ENCODE results near the gene OR2L8.

Gene OR2L8

DNA sequence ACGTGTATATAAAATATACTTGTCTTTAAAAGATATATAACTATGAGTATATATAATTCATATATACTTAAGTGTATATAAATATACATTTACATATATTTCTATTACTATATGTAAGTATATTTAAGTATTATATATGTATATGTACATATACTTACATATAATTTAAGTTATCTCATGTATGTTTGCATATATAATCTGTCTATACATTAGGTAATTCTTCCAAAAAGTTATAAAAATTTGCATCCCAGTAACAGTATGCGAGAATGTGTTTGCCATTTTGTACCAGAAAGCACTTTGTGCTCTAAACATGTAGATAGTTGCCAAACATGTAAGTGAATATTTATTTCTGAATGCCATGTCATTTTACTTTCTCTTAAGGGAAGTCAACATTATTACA lies 16.3 kb downstream of the OR2L8 start, which contains the start of gene OR2AK2:
Gene OR2AK2, plus strand, starts transcription at position 301 of the 400 bp plus-strand sequence. CDS start 144 bp downstream, outside the sequence.
- H3K79me2 ChIP-seq (ENCODE audit: low read length) = no peaks in the 10 kb centered on the region
- no peak within 1 kb of the TSS for H3K4me3 ChIP-seq (ENCODE audit: low read length)
- no peaks in the 10 kb centered on the region for H3K9me3 ChIP-seq (replicated peaks; ENCODE audit: insufficient read depth, low read length)
- no peak for DNase-seq
- H3K4me1 ChIP-seq (ENCODE audit: low read length) = no peaks in the 10 kb centered on the region
- H3K27ac ChIP-seq (ENCODE audit: low read length) = no peak within 1 kb of the TSS
- no peaks in the 10 kb centered on the region for H4K20me1 ChIP-seq (ENCODE audit: insufficient read depth, low read length)
- no peak within 1 kb of the TSS for H3K4me2 ChIP-seq (ENCODE audit: low read depth, low read length)
- no peaks in the 10 kb centered on the region for H3K27me3 ChIP-seq (replicated peaks; ENCODE audit: insufficient read depth, low read length)
- no peak within 1 kb of the TSS for H2AFZ ChIP-seq (ENCODE audit: low read length)
- no peaks in the 10 kb centered on the region for H3K36me3 ChIP-seq (replicated peaks; ENCODE audit: insufficient read depth, low read length)
- H3K9me2 ChIP-seq (replicated peaks; ENCODE audit: insufficient read depth, low read length) = no peaks in the 10 kb centered on the region
- no peak within 1 kb of the TSS for H3K9ac ChIP-seq (ENCODE audit: low read length)
- H3F3A ChIP-seq (ENCODE audit: insufficient read depth, low read length) = no peaks in the 10 kb centered on the region
- no peak for TF ChIP-seq EZH2 (optimal IDR thresholded peaks at IDR 0.05; ENCODE audit: low read depth, low read length)
- TF ChIP-seq, protein P1, sequence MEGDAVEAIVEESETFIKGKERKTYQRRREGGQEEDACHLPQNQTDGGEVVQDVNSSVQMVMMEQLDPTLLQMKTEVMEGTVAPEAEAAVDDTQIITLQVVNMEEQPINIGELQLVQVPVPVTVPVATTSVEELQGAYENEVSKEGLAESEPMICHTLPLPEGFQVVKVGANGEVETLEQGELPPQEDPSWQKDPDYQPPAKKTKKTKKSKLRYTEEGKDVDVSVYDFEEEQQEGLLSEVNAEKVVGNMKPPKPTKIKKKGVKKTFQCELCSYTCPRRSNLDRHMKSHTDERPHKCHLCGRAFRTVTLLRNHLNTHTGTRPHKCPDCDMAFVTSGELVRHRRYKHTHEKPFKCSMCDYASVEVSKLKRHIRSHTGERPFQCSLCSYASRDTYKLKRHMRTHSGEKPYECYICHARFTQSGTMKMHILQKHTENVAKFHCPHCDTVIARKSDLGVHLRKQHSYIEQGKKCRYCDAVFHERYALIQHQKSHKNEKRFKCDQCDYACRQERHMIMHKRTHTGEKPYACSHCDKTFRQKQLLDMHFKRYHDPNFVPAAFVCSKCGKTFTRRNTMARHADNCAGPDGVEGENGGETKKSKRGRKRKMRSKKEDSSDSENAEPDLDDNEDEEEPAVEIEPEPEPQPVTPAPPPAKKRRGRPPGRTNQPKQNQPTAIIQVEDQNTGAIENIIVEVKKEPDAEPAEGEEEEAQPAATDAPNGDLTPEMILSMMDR (IDR thresholded peaks at IDR 0.05; ENCODE audit: low read length) = no peak
- no peak for TF ChIP-seq EZH2phosphoT487 (IDR thresholded peaks at IDR 0.05; ENCODE audit: low read length)

DNA sequence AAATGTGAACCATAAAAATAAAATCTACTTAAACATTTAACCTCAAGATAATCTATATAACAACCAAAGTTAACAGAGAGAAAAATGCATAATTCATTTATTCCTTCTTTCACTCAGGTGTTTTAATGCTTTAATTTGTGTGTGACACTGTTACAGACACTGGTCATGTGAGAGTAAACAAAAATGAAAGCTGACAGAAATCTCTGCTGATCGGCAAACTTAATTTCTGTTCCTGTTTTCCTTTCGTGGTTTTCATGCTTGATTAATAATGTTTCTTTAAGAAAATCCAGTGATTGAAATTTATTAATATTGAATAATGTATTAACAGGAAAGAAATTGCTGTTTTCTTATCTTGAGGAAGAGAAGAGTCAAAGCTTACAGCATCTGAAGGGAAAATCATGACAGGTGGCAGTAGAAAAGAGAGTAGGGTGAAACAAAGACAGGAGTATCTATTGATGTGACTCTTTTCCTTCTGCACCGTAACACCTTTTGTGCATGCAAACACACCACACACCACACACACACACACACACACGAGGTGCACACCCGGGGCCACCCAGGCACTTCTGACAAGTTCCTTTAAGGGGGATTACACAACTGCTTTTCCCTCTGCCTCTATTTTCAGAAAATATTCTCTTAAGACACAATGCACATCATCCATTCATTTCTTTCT lies 18.0 kb downstream of the OR2L8 start:
- peak overlapping the region; percentile 64 for H3K4me2 ChIP-seq (ENCODE audit: low read depth, low read length)
- no peaks in the 10 kb centered on the region for H3K79me2 ChIP-seq (ENCODE audit: low read length)
- no peaks in the 10 kb centered on the region for H4K20me1 ChIP-seq (ENCODE audit: insufficient read depth, low read length)
- TF ChIP-seq EZH2phosphoT487 (IDR thresholded peaks at IDR 0.05; ENCODE audit: low read length) = no peak
- TF ChIP-seq, protein P1 (IDR thresholded peaks at IDR 0.05; ENCODE audit: low read length) = no peak
- H2AFZ ChIP-seq (ENCODE audit: low read length) = peak overlapping the region; percentile 51
- H3K27ac ChIP-seq (ENCODE audit: low read length) = no peak overlapping the region
- H3K9ac ChIP-seq (ENCODE audit: low read length) = no peak overlapping the region
- no peaks in the 10 kb centered on the region for H3K4me1 ChIP-seq (ENCODE audit: low read length)
- H3K9me2 ChIP-seq (replicated peaks; ENCODE audit: insufficient read depth, low read length) = no peaks in the 10 kb centered on the region
- H3K4me3 ChIP-seq (ENCODE audit: low read length) = peak overlapping the region; percentile 51
- H3K36me3 ChIP-seq (replicated peaks; ENCODE audit: insufficient read depth, low read length) = no peaks in the 10 kb centered on the region
- no peaks in the 10 kb centered on the region for H3K27me3 ChIP-seq (replicated peaks; ENCODE audit: insufficient read depth, low read length)
- peak; percentile 28 for DNase-seq
- no peaks in the 10 kb centered on the region for H3K9me3 ChIP-seq (replicated peaks; ENCODE audit: insufficient read depth, low read length)
- H3F3A ChIP-seq (ENCODE audit: insufficient read depth, low read length) = no peaks in the 10 kb centered on the region

DNA sequence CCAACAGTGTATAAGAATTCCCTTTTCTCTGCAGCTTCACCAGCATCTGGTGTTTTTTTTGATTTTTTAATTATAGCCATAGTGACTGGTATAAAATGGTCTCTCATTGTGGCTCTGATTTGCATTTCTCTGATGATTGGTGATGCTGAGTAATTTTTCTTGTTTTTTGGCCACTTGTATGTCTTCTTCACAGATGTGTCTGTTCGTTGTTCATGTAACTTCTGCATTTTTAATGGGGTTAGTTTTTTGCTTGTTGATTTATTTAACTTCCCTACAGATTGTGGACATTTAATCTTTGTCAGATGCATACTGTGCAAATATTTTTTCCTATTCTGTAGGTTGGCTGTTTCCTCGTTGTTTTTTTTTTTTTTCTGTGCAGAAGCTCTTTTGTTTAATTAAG lies 44.3 kb downstream of the OR2L8 start:
- H3F3A ChIP-seq (ENCODE audit: insufficient read depth, low read length) = no peaks in the 10 kb centered on the region
- no peak overlapping the region for H2AFZ ChIP-seq (ENCODE audit: low read length)
- DNase-seq = no peak
- H3K36me3 ChIP-seq (replicated peaks; ENCODE audit: insufficient read depth, low read length) = no peaks in the 10 kb centered on the region
- no peak overlapping the region for H3K4me3 ChIP-seq (ENCODE audit: low read length)
- H3K9me2 ChIP-seq (replicated peaks; ENCODE audit: insufficient read depth, low read length) = no peaks in the 10 kb centered on the region
- no peak overlapping the region for H3K27ac ChIP-seq (ENCODE audit: low read length)
- TF ChIP-seq, protein P1 (IDR thresholded peaks at IDR 0.05; ENCODE audit: low read length) = no peak
- no peak for TF ChIP-seq EZH2phosphoT487 (IDR thresholded peaks at IDR 0.05; ENCODE audit: low read length)
- TF ChIP-seq EZH2 (optimal IDR thresholded peaks at IDR 0.05; ENCODE audit: low read depth, low read length) = no peak
- no peaks in the 10 kb centered on the region for H3K9me3 ChIP-seq (replicated peaks; ENCODE audit: insufficient read depth, low read length)
- H3K9ac ChIP-seq (ENCODE audit: low read length) = no peak overlapping the region
- no peaks in the 10 kb centered on the region for H3K27me3 ChIP-seq (replicated peaks; ENCODE audit: insufficient read depth, low read length)
- no peaks in the 10 kb centered on the region for H4K20me1 ChIP-seq (ENCODE audit: insufficient read depth, low read length)
- no peak overlapping the region for H3K4me2 ChIP-seq (ENCODE audit: low read depth, low read length)
- no peaks in the 10 kb centered on the region for H3K4me1 ChIP-seq (ENCODE audit: low read length)
- no peaks in the 10 kb centered on the region for H3K79me2 ChIP-seq (ENCODE audit: low read length)

Measured in MM.1S (cell line).